Measurements from ENCODE around the gene NTSR1.

- TF ChIP-seq CTCF (conservative IDR thresholded peaks at IDR 0.05; ENCODE audit: low read depth, low read length) (no peak), EZH2 (IDR thresholded peaks at IDR 0.05; ENCODE audit: borderline replicate concordance, low read depth, low read length, poor library complexity, severe bottlenecking) (no peak)
Measured at GRCh38 chr20:62796699-62797491, 88.3 kb downstream of the NTSR1 start.
